GM12878 (cell line): ENCODE results near the gene OR2F2. TPM values are rescaled to one million over a fixed set of nuclear protein-coding genes. Genes with fewer than 3 reads are reported as not detected.

Experiments used
- ATAC-seq: fragments of 200-7000 bp; cut with Tn5 transposase; 3 replicates; pipeline ENCODE4 v1.9.1; 2020; ENCODE audit warnings: mild to moderate bottlenecking, moderate library complexity
- BruUV-seq: library from RNA; stranded (reverse); fragments of 400-500 nt; replicated peaks from 2 replicates; lab custom pipeline; 2021; lab: Mats Ljungman, UMichigan
- CTCF ChIA-PET: fragments of 300-600 bp; sonication (Branson Sonifier 250); formaldehyde crosslinking; extraction: SDS; loops from one replicate; lab custom pipeline; 2021; ENCODE audit warnings: inconsistent platforms; lab: Yijun Ruan, JAX
- POLR2A ChIA-PET: fragments of 350-600 bp; formaldehyde crosslinking; extraction: SDS; loops from one replicate; lab custom pipeline; 2021; ENCODE audit warnings: inconsistent platforms; lab: Charles Lee
- RAD21 ChIA-PET: fragments of 300-600 bp; sonication (Branson Sonifier 250); formaldehyde crosslinking; loops from one replicate; lab custom pipeline; 2023; ENCODE audit warnings: antibody characterized with exemption; ENCODE audit not compliant: unreplicated experiment; lab: Charles Lee
- SMC1A ChIA-PET: fragments of 300-600 bp; sonication (Branson Sonifier 250); formaldehyde crosslinking; loops from one replicate; lab custom pipeline; 2023; ENCODE audit not compliant: unreplicated experiment, uncharacterized antibody; lab: Charles Lee
- DNase-seq: peaks from one replicate; pipeline ENCODE4 v3.0.0-alpha.2; 2011; ENCODE audit warnings: low read depth, low spot score
- FAIRE-seq: peaks from 3 replicates; lab custom pipeline; 2011; peaks lifted over from hg19 to GRCh38; lab: Jason Lieb, UNC
- H2AFZ ChIP-seq: 2 replicates; pipeline ENCODE4 v1.6.0; 2011; ENCODE audit warnings: low read depth, low read length, control low read depth; ENCODE audit not compliant: control insufficient read depth
- H3K27ac ChIP-seq: 2 replicates; pipeline ENCODE4 v1.5.1; 2011; ENCODE audit warnings: control low read depth; ENCODE audit not compliant: control insufficient read depth, insufficient read depth
- H3K27me3 ChIP-seq, 2 experiments: replicated peaks in 1 of 2; 2 replicates each; pipeline versions ENCODE4 v1.6.0 to v1.6.1; 2011; ENCODE audit warnings: low read length in 1 of 2; ENCODE audit not compliant: control insufficient read depth in 2 of 2, insufficient read depth in 2 of 2
- H3K36me3 ChIP-seq, 2 experiments: 2 replicates each; pipeline ENCODE4 v1.5.1; 2011; ENCODE audit warnings: low read length in 1 of 2; ENCODE audit not compliant: control insufficient read depth in 2 of 2, insufficient read depth in 2 of 2
- H3K4me1 ChIP-seq: 2 replicates; pipeline ENCODE4 v1.6.1; 2011; ENCODE audit warnings: mild to moderate bottlenecking, low read length, moderate library complexity, mixed read lengths; ENCODE audit not compliant: control insufficient read depth, insufficient read depth
- H3K4me2 ChIP-seq: 2 replicates; pipeline ENCODE4 v1.6.0; 2011; ENCODE audit warnings: control low read depth; ENCODE audit not compliant: control insufficient read depth, insufficient read depth
- H3K4me3 ChIP-seq: fragments of 200-600 bp; sonication (generic); 2 replicates; pipeline ENCODE4 v1.5.1; 2016
- H3K79me2 ChIP-seq: 2 replicates; pipeline ENCODE4 v1.6.0; 2011; ENCODE audit warnings: low read length; ENCODE audit not compliant: control insufficient read depth, insufficient read depth
- H3K9ac ChIP-seq: 2 replicates; pipeline ENCODE4 v1.8.0; 2011; ENCODE audit warnings: low read length, control low read depth, mixed read lengths; ENCODE audit not compliant: control insufficient read depth, insufficient read depth
- H3K9me3 ChIP-seq: replicated peaks from 3 replicates; pipeline ENCODE4 v1.5.1; 2011; ENCODE audit warnings: mild to moderate bottlenecking, low read length; ENCODE audit not compliant: control insufficient read depth, insufficient read depth
- H4K20me1 ChIP-seq: 2 replicates; pipeline ENCODE4 v1.6.0; 2011; ENCODE audit not compliant: control insufficient read depth, insufficient read depth
- CBX3 ChIP-seq: fragments of 200-600 bp; sonication (generic); IDR thresholded peaks from 2 replicates; pipeline ENCODE4 v1.6.1; 2016; ENCODE audit warnings: low read depth, borderline replicate concordance
- CBX5 ChIP-seq: sonication (generic); IDR thresholded peaks from 2 replicates; pipeline ENCODE4 v1.6.1; 2016; ENCODE audit warnings: low read depth, moderate library complexity, mild to moderate bottlenecking, inconsistent platforms
- CEBPZ ChIP-seq: fragments of 150-350 bp; IDR thresholded peaks from 2 replicates; pipeline ENCODE4 v1.6.1; 2016; ENCODE audit warnings: low read depth, low read length
- FOXK2 ChIP-seq: fragments of 450-650 bp; IDR thresholded peaks from 2 replicates; pipeline ENCODE4 v1.6.1; 2017; ENCODE audit warnings: mild to moderate bottlenecking, moderate library complexity
- FOXM1 ChIP-seq: IDR thresholded peaks from 2 replicates; pipeline ENCODE4 v1.6.1; 2012; ENCODE audit warnings: low read depth, mild to moderate bottlenecking, inconsistent platforms, low read length, moderate library complexity
- GATAD2B ChIP-seq: fragments of 450-650 bp; conservative IDR thresholded peaks from 2 replicates; pipeline ENCODE4 v1.6.1; 2017; ENCODE audit warnings: low read depth, mild to moderate bottlenecking, moderate library complexity
- HDAC6 ChIP-seq: fragments of 200-600 bp; sonication (generic); IDR thresholded peaks from one replicate; pipeline ENCODE4 v1.8.0; 2017; ENCODE audit warnings: antibody characterized with exemption; ENCODE audit not compliant: unreplicated experiment
- IKZF1 ChIP-seq: fragments of 450-650 bp; conservative IDR thresholded peaks from 2 replicates; pipeline ENCODE4 v1.6.1; 2017; ENCODE audit warnings: antibody characterized with exemption, mild to moderate bottlenecking
- JUND ChIP-seq: IDR thresholded peaks from 2 replicates; pipeline ENCODE4 v1.6.1; 2012; ENCODE audit warnings: low read depth, mild to moderate bottlenecking, low read length, improper control_type of control experiment, moderate library complexity
- MXI1 ChIP-seq: fragments of 150-350 bp; IDR thresholded peaks from 2 replicates; pipeline ENCODE4 v1.6.1; 2011; ENCODE audit warnings: low read depth, mild to moderate bottlenecking, inconsistent platforms, low read length, improper control_type of control experiment
- NBN ChIP-seq: fragments of 450-650 bp; IDR thresholded peaks from 2 replicates; pipeline ENCODE4 v1.6.1; 2016
- NFIC ChIP-seq: IDR thresholded peaks from 2 replicates; pipeline ENCODE4 v1.6.1; 2012; ENCODE audit warnings: low read depth, mild to moderate bottlenecking, inconsistent platforms, low read length, moderate library complexity
- RCOR1 ChIP-seq: conservative IDR thresholded peaks from 2 replicates; pipeline ENCODE4 v1.6.1; 2012; ENCODE audit warnings: low read depth, low read length, improper control_type of control experiment
- RELB ChIP-seq: fragments of 450-650 bp; IDR thresholded peaks from 2 replicates; pipeline ENCODE4 v1.6.1; 2017; ENCODE audit warnings: low read depth, mild to moderate bottlenecking, moderate library complexity
- RUNX3 ChIP-seq: IDR thresholded peaks from 2 replicates; pipeline ENCODE4 v1.6.1; 2012; ENCODE audit warnings: low read length, inconsistent platforms
- SMARCA5 ChIP-seq: fragments of 450-650 bp; IDR thresholded peaks from 2 replicates; pipeline ENCODE4 v1.6.1; 2017; ENCODE audit warnings: mild to moderate bottlenecking
- SREBF2 ChIP-seq: IDR thresholded peaks from 2 replicates; pipeline ENCODE4 v1.6.1; 2012; ENCODE audit warnings: mild to moderate bottlenecking, low read length
- SUZ12 ChIP-seq: fragments of 200-600 bp; sonication (generic); IDR thresholded peaks from one replicate; pipeline ENCODE4 v1.6.1; 2018; ENCODE audit warnings: antibody characterized with exemption, mild to moderate bottlenecking; ENCODE audit not compliant: unreplicated experiment
- ZNF24 ChIP-seq: fragments of 450-650 bp; IDR thresholded peaks from 2 replicates; pipeline ENCODE4 v1.6.1; 2017; ENCODE audit warnings: antibody characterized with exemption, mild to moderate bottlenecking
- WGBS: methylation state at CpG from one replicate; pipeline ENCODE4 v1.1.6; 2016; ENCODE audit warnings: low lambda C conversion rate; ENCODE audit not compliant: insufficient replicate concordance, insufficient coverage; ENCODE audit errors: missing lambda C conversion rate; 5-methylcytosine and 5-hydroxymethylcytosine counted together
- in situ Hi-C: fragments of 300-500 bp; cut with MboI; formaldehyde crosslinking; loops from 9 replicates; pipeline ENCODE4 v1.14.3; 2018; ENCODE audit warnings: mixed read lengths
- intact Hi-C: fragments of 100-400 bp; cut with micrococcal nuclease; formaldehyde crosslinking; loops from one replicate; pipeline ENCODE4 v1.14.2; 2022; ENCODE audit not compliant: unreplicated experiment
- polyA plus RNA-seq, 11 experiments: library from polyadenylated mRNA; depleted of rRNA in 4 of 11; unstranded in 6 of 11; stranded (reverse) in 5 of 11; fragments of >200 nt; fragmentation: Nextera tagmentation in 4 of 11; fragmentation: Illumina TruSeq in 1 of 11; extraction: Ambion mirVana in 4 of 11; extraction: Trizol in 1 of 11; gene quantifications; 1 replicate in 1 of 11; 2 replicates in 10 of 11; pipeline versions ENCODE4 v1.2.1 to v1.2.3, GENCODE V29; 2011 to 2016; ENCODE audit warnings: inconsistent platforms in 2 of 11, missing spikeins in 2 of 11, low read depth in 1 of 11
- total RNA-seq, 4 experiments: library from RNA; depleted of rRNA in 3 of 4; stranded (reverse); fragments of >200 nt in 3 of 4; fragmentation: Illumina TruSeq in 1 of 4; extraction: Trizol in 1 of 4; gene quantifications; 2 replicates each; pipeline versions ENCODE4 v1.2.1 to v1.2.3, GENCODE V29; 2013 to 2021
- TF ChIP-seq, protein P1 (sequence below): fragments of 450-650 bp; IDR thresholded peaks from 2 replicates; pipeline ENCODE4 v1.6.1; 2017; ENCODE audit warnings: mild to moderate bottlenecking, low read depth, inconsistent platforms; ENCODE audit not compliant: poor library complexity, severe bottlenecking

The OR2F2 gene
- total and polyA plus RNA-seq, 10 of the 15 experiments (the other 5 are each of a cell fraction or from before 2014, with no cell fraction given): not detected

- ChIA-PET SMC1A (interaction anchor here (0.6 kb wide), 1 partner anchor 246 kb away, joined by 3 read pairs; no protein-coding TSS in a partner anchor), POLR2A (no interaction called here), CTCF (interaction anchor here (0.6 kb wide), 1 partner anchor 58 kb away, joined by 3 read pairs; no protein-coding TSS in a partner anchor), RAD21 (no interaction called here)
- Histone ChIP-seq H3K9ac (no peak overlapping the region), H3K27ac (no peak overlapping the region), H3K4me1 (no peaks in the 10 kb centered on the region), H4K20me1 (no peaks in the 10 kb centered on the region), H3K4me2 (no peak overlapping the region), H3K79me2 (no peaks in the 10 kb centered on the region), H3K27me3 (no peaks in the 10 kb centered on the region), H3K4me3 (no peak overlapping the region), H2AFZ (no peak overlapping the region), H3K36me3 (no peaks in the 10 kb centered on the region), H3K9me3 (no peaks in the 10 kb centered on the region; the same call in 2 of the 3 replicates)
- in situ Hi-C loops (no loop called here), intact Hi-C loops (no loop called here)
- peak; percentile 54 for FAIRE-seq
- WGBS: 0% methylated on average over 1 of the region's 1 CpG
- no TSS peak for BruUV-seq
- no peak for DNase-seq
- TF ChIP-seq NBN (no peak), CBX5 (no peak), RCOR1 (no peak), FOXM1 (no peak), CEBPZ (no peak), SREBF2 (no peak), ZNF24 (no peak), GATAD2B (no peak), RELB (no peak), CBX3 (no peak), NFIC (no peak), RUNX3 (no peak), SUZ12 (no peak), FOXK2 (no peak), SMARCA5 (no peak), MXI1 (no peak), JUND (no peak), HDAC6 (no peak), IKZF1 (no peak)
- TF ChIP-seq, protein P1, sequence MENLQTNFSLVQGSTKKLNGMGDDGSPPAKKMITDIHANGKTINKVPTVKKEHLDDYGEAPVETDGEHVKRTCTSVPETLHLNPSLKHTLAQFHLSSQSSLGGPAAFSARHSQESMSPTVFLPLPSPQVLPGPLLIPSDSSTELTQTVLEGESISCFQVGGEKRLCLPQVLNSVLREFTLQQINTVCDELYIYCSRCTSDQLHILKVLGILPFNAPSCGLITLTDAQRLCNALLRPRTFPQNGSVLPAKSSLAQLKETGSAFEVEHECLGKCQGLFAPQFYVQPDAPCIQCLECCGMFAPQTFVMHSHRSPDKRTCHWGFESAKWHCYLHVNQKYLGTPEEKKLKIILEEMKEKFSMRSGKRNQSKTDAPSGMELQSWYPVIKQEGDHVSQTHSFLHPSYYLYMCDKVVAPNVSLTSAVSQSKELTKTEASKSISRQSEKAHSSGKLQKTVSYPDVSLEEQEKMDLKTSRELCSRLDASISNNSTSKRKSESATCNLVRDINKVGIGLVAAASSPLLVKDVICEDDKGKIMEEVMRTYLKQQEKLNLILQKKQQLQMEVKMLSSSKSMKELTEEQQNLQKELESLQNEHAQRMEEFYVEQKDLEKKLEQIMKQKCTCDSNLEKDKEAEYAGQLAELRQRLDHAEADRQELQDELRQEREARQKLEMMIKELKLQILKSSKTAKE: no peak
- no peak for ATAC-seq
These were observed 44.3 kb downstream of the OR2F2 start for GRCh38 chr7:143979359-143979758.
